Amniotic epithelial cell (primary cell): ENCODE measurements around the gene ZNF473.

Source experiments
- DNase-seq: peaks from one replicate; pipeline ENCODE4 v3.0.0-alpha.2; 2010; ENCODE audit warnings: low read depth

Gene ZNF473

DNA sequence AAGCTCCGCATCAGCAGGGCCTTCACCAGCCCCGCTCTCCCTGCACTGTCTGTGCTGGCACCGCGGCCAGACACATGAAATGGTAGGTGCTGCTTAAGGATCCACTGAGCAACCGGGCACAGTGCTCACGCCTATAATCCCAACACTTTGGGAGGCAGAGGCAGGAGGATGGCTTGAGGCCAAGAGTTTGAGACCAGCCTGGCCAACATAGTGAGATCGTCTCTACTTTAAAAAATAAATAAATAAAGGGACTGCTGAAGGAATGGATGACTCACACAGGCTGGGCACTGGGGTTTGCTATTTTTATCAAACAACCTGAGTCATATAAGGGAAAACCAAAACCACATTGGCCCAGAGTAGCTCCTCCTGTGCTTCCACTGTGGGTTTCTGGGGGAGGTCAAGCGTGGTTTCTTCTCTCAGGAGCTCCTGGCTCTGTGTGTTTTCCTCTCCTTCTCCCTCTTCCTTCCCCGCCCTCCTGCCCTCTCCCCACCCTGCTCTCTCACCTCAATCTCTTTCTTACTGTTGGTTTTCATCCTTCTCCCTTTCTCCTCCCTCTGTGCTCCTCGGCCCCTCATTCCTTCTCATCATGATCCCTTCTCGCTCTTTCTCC, 21.9 kb upstream of the ZNF473 start:
- peak; percentile 98 for DNase-seq

DNA sequence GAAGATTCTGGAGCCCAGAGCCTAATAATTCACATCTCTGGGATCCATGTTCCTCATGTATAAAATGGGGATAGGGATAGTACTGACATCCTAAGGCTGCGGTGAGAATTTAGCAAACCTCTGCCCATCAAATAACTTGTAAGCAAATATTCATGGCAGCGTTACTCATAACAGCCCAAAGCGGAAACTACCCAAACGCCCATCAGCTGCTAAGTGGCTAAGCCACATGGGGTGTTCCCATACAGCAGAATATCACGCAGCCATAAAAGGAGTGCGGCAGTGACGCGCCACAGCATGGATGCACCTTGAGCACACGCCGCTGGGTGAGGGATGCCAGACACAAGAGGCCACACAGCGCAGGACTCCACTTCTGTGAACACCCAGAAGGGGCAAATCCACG, 20.4 kb upstream of the ZNF473 start:
- no peak for DNase-seq

DNA sequence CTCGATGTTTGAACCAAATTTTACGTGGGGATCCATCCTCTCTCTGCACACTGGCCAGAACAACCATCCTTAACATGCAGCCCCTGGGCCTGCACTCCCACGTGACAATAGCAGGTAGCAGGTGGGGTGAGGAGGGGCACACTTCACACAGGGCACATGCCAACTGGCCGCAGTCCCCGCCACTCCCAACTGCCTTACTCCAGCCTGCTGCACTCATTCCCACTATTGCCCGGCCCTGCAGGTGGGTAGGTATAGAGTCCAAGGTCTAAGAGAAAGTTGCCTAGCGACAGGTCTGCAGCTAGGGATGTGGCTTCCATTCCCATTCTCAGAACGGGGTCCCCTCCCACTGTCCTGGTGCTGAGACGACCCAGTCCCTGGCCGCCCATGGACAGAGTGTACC, 18.6 kb upstream of the ZNF473 start:
- DNase-seq = no peak

DNA sequence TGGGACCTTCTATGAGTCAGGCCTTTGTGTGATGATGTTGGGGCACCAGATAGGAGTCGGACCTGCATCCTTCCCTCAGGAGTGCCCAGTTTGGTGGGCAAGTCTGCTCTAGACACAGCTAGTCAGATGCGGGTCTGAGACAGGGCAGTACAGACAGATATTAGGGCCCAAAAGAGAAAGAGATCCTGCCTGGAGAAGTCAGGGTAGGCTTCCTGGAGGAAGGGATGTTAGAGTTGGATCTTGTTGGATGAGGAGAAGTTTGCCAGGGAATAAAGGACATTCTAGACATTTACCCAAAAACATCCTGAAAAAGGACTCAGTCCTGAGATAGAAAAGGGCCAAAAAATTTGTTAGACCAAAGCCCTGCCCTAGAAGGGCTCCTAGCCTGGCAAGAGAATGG, 17.9 kb upstream of the ZNF473 start:
- DNase-seq = no peak

DNA sequence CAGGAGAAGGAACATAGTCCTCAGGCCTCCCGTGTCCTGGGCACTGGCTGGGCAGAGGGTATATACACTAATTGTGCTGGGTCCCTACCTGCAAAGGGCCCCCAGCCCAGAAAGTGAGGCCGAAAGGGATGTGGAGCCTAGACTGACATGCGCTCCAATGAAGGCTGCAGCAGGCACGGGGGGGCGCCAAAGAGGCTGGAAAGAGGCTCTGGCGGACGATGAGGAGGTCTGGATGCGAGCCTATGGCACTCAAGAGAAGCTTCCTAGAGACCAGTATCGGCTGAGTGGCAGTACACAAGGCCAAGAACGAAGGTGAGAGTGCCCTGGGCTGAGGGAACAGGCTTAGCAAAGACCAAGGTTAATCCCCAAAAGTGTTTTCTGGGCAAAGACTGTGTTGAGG, 17.3 kb upstream of the ZNF473 start:
- no peak for DNase-seq

DNA sequence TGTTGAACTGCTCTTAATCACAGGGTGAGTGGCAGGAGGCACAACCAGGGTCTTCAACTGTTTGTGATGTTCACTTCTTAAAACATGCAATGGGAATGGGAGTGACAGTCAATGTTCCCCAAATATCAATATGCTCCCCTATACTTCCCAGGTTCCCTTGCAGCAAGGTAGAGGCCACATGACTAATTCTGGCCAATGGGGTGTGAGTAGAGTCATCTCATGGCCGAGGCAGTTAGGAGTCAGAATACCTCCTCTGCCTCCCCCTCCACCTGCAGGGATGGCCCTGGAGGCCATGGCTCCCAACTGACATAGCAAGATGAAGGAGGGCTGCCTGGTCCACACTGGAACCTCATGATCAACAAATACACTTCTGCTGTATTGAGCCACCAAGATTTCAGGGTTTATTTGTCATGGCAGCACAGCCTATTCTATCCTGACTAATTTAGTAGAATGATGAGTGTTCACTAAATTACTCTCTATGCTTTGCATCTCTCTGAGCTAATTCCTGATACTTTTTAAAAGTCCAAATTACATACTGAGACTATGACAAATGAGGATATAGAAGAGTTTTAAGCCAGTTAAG, 9.5 kb upstream of the ZNF473 start:
- no peak for DNase-seq

DNA sequence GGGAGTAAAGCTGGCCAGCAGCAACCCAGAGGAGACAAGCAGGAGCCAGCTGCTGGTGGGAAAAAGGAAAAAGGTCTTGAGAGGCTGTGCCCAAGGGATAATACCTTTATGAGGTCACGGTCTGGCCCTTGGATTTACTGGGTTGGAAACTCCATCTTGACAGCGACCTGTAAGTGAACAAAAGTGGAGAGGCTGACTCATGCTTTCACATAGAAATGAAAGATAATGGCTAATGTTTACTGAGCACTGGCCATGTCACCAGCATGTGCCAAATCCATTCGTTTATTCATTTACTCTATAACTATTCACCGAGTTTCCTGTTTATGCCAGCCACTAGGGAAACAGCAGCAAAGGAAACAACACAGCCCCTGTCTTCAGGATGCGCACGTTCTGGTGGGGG, 5.3 kb upstream of the ZNF473 start:
- DNase-seq = no peak

DNA sequence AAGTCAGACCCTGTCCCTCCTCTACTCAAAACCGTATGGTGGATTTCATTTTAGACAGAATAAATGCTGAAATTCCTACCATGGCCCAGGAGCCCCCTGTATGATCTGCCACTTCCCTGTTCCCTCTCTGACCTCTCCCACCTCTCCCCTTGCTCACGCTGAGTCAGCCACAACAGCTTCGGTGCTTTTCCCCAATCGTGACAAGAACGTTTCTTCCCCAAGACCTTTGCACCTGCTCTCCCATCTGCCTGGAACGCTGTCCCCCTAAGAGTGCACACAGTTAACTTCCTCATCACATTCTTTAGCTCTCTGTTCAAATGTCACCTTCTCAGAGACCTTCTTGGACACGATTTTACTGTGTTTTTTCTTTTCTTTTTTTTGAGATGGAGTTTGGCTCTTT, 3.0 kb upstream of the ZNF473 start:
- DNase-seq = no peak

DNA sequence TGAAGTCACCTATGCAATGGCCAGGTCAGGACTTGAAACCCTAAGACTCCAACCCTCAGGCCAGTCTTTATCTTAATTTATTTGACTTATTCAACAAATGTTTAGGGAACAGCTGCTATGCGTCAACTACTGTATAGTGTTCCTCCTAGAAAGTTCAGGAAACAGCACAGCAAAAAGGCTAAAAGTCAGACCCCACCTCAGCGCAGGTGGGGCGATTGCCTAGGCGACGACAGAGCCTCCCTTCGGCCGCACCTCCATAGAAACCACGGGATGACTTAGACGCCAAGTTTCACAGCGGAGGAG, 1.1 kb upstream of the ZNF473 start:
- no peak for DNase-seq

DNA sequence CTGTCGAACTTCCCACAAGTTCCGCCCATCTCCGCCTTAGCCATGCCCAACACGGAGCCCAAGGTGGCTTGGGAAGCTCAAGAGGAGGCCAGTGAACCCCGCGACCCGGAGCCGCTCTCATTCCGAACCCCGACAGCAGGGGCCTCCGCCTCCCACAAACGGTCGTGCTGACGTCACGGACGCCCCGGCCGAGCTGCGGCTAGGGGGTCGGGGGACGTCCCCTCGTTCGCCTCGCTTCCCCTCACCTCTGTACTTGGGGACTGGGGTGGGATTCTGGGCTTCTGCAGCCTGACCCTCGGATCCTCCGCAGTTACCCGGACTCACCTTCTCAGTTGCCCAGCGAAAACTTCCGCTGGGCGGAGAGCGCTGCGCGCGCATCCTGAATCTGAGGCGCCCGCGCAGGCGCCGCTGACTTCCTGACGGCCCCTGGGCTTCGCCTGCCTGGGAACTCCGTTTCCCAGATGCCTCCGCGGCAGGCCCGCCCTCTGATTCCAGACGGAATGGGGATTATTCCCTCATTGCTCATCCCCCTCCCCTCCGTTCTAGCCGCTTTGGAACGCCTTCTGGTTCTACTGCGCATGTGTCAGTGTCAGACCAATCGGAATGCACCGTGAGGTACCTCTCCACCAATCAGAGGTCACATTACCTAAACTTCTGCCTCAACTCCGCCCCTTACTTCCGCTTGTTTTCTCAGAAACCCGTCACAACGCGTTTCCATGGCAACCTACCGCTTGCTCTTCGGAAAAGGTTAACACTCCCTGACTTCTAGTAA, 597 bp upstream of the ZNF473 start, which contains the start of gene VRK3:
Gene VRK3, minus strand, starts transcription at position 351 of the 772 bp plus-strand sequence. CDS start 9,210 bp downstream, outside the sequence.
- peak; percentile 100 for DNase-seq

DNA sequence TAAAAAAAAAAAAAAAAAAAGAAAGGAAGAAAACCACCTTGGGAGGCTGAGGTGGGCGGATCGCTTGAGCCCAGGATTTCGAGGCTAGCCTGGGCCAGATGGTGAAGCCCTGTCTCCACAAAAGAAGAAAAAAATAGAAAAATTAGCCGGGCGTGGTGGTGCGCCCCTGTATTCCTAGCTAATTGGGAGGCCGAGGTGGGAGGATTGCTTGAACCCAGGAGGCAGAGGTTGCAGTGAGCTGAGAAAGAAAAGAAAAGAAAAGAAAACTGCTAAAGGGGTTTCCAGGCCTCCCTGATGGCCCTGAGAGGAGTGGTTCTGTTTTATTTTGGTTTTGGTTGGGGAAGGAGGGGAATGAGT, 723 bp downstream of the ZNF473 start:
- DNase-seq = no peak

DNA sequence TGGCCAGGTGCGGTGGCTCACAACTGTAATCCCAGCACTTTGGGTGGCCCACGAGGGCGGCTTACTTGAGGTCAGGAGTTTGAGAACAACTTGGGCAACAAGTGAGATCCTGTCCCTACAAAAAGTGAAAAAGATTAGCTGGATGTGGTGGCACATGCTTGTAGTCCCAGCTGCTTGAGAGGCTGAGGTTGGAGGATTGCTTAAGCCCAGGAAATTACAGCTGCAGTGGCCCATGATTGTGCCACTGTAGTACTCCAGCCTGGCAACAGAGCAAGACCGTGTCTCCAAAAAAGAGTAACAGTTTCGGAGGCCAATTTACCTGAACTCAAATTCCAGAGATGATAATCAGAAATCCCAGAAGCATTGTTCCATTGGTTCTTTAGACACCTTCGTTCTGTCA, 4.4 kb downstream of the ZNF473 start:
- DNase-seq = no peak

DNA sequence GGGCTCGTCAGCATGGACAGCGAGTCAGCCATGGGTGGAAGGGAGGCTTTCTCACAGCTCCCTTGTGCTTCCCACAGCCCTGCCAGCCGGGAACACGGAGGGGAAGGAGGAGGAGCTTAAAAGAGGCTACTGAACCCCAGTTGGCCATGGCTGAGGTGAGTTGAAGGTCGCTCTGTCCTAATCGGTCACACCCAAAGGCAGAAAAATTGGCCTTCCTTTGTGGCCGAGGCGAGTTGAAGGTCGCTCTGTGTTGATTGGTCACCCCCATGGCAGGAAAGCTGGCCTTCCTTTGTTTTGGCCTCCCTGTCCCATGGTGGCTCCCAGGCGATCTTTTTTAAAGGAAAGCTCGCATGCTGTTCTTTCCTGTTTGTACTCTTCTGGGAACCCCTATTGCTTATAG, 5.1 kb downstream of the ZNF473 start:
- DNase-seq = no peak

DNA sequence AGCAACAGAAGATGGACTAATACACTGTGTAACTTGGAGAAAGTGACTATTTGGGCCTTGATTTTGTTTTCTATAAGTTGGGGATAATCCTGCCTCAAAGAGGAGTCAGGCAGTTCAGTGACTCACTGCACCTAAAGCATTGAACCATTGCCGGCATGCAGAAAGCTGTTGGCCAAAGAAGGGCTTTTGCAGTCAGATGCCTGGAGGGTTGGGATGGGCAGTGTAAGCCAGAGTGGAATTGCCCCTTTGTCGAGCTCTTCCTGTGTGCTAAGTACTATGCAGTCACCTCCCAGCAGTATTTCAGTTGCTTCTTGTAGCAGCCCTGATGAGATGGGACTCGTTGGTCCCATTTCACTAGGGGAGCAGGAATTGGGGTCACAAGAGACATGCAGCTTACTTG, 11.1 kb downstream of the ZNF473 start:
- DNase-seq = no peak

DNA sequence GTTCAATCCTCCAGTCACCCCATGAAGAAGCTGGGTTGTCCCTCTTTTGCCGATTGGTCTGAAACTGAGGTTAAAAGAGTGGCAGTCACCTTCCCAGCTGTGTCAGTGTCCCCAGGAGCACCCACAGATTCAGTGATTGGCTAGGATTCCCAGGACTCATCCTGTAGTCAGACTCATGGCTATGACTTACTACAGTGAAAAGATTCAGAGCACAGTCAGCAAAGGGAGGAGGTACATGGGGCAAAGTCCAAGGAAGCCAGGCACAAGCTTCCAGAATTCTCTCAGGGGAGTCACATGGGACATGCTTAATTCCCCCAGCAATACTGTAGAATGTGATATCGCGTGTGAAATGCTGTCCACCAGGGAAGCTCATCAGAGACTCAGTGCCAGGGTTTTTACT, 14.2 kb downstream of the ZNF473 start:
- DNase-seq = no peak

DNA sequence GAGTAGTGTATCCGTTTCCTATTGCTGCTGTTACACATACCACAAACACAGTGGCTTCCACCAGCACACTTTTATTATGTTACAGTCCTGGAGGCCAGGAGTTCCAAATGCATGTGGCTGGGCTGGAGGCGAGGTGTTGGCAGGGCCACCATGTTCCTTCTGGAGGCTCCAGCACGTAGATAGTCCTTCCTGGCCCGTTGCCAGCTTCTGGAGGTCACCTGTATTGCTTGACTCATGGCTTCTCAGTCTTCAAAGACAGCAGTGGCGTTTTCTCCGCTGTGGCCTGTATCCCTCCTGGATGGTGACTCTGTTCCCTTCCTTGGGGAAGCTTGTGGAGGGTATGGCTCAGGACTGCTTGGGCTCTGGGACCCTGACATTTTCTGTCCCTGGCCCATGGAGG, 15.2 kb downstream of the ZNF473 start:
- DNase-seq = no peak

DNA sequence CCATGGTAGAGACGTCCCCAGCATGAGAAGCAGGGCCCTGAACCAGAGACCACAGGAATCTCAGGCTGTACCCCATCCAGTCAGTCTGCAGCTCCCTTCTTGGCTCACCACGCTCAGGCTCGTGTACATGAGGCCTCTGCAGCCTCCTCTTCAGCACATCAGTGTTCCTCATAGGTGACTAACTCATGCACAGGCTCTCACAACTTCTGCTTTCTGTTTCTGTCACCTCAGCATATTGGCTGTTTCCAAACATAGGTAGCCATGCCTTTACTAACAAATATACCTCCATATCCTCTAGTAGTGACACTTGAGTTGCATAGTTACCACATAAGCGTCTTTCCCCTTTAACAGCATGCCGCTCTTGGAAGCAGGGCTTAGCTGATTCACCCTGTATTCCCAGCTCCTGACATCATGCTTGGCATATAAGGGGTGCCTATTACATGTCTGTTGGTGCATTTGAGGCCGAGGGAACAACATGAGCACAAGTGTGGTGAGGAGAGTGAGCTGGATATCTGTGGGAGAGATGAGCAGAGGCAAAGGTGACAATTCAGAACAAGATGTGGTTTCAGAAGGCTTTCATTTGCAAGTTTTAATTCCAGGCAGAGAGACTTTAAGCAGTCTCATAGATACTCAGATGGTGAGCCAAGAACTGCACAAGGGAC, 16.7 kb downstream of the ZNF473 start:
- DNase-seq = no peak

DNA sequence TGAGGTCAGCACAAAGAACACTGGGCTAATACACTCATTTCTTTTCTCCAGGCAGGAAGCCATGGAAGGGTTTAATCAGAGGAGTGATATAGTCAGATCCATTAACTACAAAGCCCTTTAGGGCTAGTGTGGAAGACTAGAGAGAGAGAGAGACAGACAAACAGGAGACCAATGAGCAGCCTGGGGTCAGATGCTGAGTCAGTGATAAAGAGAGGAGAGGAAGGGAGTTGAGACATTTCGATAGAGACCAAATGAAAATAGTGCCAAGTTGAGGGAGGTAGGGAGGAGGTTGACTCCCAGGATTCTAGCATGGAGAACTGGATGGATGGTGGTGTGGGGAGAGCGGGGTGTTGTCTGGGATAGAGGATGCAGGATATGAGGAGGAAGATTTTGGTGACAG, 18.2 kb downstream of the ZNF473 start:
- no peak for DNase-seq

DNA sequence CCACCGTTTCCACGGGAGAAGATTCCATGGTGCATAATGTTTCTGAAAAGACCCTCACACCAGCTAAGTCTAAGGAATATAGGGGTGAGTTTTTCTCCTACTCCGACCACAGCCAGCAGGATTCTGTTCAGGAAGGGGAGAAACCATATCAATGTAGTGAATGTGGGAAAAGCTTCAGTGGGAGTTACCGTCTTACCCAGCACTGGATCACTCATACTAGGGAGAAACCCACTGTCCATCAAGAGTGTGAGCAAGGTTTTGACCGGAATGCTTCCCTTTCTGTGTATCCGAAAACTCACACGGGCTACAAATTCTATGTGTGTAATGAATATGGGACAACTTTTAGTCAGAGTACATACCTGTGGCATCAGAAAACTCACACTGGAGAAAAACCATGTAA, 19.1 kb downstream of the ZNF473 start:
- no peak for DNase-seq

DNA sequence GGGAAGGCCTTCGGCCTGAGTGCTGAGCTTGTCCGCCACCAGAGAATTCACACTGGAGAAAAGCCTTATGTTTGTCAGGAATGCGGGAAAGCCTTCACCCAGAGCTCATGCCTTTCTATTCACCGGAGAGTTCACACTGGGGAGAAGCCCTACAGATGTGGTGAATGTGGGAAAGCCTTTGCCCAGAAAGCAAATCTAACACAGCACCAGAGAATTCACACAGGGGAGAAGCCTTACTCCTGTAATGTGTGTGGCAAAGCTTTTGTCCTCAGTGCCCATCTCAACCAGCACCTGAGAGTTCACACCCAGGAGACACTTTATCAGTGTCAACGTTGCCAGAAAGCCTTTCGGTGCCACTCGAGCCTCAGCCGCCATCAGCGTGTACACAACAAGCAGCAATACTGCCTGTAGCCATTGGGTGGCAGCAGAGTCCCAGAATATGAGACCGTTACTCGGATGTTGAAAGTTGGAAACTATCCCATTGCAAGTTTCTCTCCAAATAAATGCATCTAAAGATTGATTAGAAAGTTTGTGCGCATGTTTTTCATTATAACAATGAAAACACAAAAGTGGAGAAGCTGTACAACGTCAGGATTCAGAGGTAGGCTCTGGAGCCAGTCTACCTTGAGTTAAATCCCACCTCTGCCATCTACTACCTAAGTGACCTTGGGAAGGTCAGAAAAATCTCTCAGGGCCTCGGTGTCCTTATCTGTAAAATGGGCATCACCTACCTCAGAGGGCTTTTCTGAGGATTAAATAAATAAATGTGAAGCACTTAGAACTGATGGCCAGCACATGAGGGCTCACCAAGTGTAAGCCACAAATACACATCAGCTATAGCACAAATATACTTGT, 21.1 kb downstream of the ZNF473 start:
- DNase-seq = no peak

DNA sequence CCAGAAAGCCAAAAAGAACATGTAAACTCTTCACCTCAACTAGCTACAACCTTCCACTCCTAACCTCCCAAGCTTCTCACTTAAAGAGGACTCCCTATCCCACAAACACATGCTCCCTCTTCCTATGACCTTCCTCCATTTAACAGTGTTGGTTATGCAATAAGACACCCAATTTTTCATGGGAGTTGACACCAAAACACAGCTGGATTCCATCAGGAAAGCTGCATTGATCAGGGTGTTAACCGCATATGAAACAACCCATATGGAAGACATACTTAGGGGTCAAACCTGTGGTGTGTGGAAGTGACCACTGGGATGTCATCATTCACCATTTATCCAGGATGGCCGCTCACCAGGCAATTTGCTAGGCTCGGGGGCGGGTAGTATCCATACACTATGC, 21.9 kb downstream of the ZNF473 start:
- no peak for DNase-seq
